Erythroblast (primary cell): ENCODE data around the gene CACNG3.

Experiments
- GATA1 ChIP-seq: IDR thresholded peaks from 2 replicates; pipeline ENCODE4 v1.6.1; 2011; ENCODE audit warnings: low read depth, mild to moderate bottlenecking, control low read depth, low read length, moderate library complexity
- POLR2A ChIP-seq: IDR thresholded peaks from 2 replicates; pipeline ENCODE4 v1.6.1; 2011; ENCODE audit warnings: mild to moderate bottlenecking, low read length

GRCh38 chr16:24347556-24347955 lies 91.4 kb downstream of the CACNG3 start:
- TF ChIP-seq POLR2A (no peak), GATA1 (no peak)
